Large intestine (tissue), 3 donors: ENCODE measurements around the gene FAM149B1. TPM values are rescaled to one million over a fixed set of nuclear protein-coding genes. Genes with fewer than 3 reads are reported as not detected.
A peak's percentile ranks its signal among the peaks of the same experiment; 100 is the strongest.

Source experiments
- DNase-seq, 2 donors: peaks; one replicate each; pipeline versions ENCODE4 v3.0.0 to v3.0.0-alpha.2; 2013
- H3K27ac ChIP-seq: one replicate; pipeline ENCODE4 v1.5.1; 2013; ENCODE audit warnings: low read length
- H3K27me3 ChIP-seq: 2 replicates; pipeline ENCODE4 v1.6.1; 2013; ENCODE audit warnings: low read length; ENCODE audit not compliant: control insufficient read depth, insufficient read depth
- H3K36me3 ChIP-seq: 2 replicates; pipeline ENCODE4 v1.6.1; 2013; ENCODE audit warnings: low read length; ENCODE audit not compliant: control insufficient read depth, insufficient read depth
- H3K4me1 ChIP-seq: one replicate; pipeline ENCODE4 v1.6.1; 2013; ENCODE audit warnings: low read length; ENCODE audit not compliant: control insufficient read depth, insufficient read depth
- H3K4me3 ChIP-seq: one replicate; pipeline ENCODE4 v1.5.1; 2013; ENCODE audit warnings: low read length
- H3K9me3 ChIP-seq: one replicate; pipeline ENCODE4 v1.6.1; 2013; ENCODE audit warnings: mild to moderate bottlenecking, low read depth, low read length, moderate library complexity; ENCODE audit not compliant: control insufficient read depth
- WGBS: methylation state at CpG from one replicate; pipeline ENCODE4 v1.1.5; 2013; ENCODE audit warnings: low lambda C conversion rate; ENCODE audit not compliant: insufficient coverage; 5-methylcytosine and 5-hydroxymethylcytosine counted together
- polyA plus RNA-seq: library from polyadenylated mRNA; unstranded; fragments of 120-200 nt; gene quantifications from one replicate; pipeline ENCODE4 v1.2.1, GENCODE V29; 2013

Gene FAM149B1
- polyA plus RNA-seq, 1 donor: 32.1 TPM

DNA sequence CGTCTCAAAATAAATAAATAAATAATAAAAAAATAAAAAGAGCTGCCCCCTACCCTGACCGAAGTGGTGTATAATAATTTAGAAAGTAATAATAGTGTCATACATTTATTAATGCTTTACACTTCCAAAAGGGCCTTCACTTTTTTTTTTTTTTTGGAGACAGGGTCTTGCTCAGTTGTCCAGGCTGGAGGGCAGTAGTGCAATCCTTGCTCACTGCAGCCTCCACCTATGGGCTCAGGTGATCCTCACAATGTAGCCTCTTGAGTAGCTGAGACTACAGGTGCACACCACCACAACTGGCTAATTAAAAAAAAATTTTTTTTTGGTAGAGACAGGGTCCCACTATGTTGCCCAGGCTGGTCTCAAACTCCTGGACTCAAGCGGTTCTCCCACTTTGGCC is 1.4 kb downstream of the FAM149B1 start:
- no peak overlapping the region for H3K27ac ChIP-seq
- H3K36me3 ChIP-seq: no peaks in the 10 kb centered on the region
- no peak overlapping the region for H3K4me3 ChIP-seq
- WGBS: 80% methylated on average over 2 of the region's 3 CpGs
- no peaks in the 10 kb centered on the region for H3K4me1 ChIP-seq
- no peak for DNase-seq
- no peaks in the 10 kb centered on the region for H3K27me3 ChIP-seq
- H3K9me3 ChIP-seq: no peaks in the 10 kb centered on the region

DNA sequence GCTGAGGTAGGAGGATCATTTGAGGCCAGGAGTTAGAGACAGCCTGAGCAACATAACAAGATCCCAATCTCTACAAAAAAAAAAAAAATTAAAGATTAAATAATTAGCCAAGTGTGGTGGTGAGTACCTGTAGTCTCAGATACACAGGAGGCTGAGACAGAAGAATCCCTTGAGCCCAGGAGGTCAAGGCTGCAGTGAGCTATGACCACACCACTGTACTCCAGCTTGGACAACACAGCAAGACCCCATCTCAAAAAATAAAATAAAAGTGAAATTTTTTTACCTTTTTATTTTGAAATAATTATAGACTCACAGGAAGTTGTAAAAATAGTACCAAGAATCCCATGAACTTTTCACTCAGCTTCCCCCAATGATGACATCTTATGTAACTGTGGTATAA is 4.9 kb downstream of the FAM149B1 start:
- Histone ChIP-seq H3K36me3 (peaks cover 12% of the 10 kb centered on the region), H3K4me3 (no peak overlapping the region), H3K27me3 (no peaks in the 10 kb centered on the region), H3K27ac (no peak overlapping the region), H3K9me3 (no peaks in the 10 kb centered on the region), H3K4me1 (no peaks in the 10 kb centered on the region)
- DNase-seq: no peak

DNA sequence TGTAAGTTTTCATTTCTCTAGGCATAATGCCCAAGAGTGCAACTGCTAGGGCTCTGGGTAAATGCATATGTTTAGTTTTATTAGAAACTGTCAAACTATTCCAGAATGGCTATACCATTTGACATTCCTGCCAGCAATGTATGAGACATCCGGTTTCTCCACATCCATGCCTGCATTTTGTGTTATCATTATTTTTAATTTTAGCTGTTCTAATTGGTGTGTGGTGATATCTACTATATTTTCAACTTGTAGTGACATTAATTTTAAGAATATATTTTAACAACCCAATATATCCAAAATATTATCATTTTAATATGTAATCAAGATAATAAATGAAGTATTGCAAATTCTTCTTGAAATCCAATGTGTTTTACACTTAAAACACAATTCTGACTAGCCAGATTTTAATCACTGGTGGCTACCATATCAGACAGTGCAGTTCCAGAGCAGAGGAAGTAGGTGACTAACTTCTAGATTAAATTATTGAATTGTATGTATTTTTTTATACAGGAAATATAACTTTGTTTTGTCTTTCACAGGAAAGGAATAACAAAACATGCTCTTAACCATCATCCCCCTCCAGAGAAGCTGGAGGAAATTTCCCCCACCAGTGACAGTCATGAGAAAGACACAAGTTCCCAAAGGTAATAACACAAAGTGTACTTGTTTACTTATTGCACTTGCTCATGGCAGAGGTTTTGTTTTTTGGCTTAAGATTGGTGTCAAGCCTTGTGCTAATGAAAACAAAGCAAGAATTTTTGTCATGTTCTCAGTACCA is 6.4 kb downstream of the FAM149B1 start:
- no peaks in the 10 kb centered on the region for H3K27me3 ChIP-seq
- H3K27ac ChIP-seq: no peak overlapping the region
- H3K4me3 ChIP-seq: no peak overlapping the region
- DNase-seq: no peak
- WGBS: 100% methylated on average over 1 of the region's 1 CpG
- peaks cover 14% of the 10 kb centered on the region for H3K36me3 ChIP-seq
- H3K9me3 ChIP-seq: no peaks in the 10 kb centered on the region
- no peaks in the 10 kb centered on the region for H3K4me1 ChIP-seq

DNA sequence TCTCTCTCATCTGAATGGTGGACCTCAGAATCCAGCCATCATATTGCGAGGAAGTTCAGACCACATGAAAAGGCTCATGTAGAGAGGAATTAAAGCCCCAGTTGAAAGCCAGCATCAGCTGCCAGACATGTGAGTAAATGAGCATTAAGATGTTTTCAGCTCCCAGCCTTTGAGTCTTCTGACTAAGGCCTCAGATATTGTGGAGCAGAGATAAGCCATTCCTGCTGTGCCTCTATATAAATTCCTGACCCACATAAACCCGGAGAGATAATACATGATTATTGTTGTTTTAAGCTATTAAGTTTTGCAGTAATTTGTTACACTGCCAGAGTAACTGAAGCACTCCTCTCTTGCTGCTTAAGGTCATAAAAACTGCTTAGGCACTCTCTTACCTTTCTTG is 14.6 kb downstream of the FAM149B1 start:
- Histone ChIP-seq H3K9me3 (no peaks in the 10 kb centered on the region), H3K4me1 (no peaks in the 10 kb centered on the region), H3K27me3 (no peaks in the 10 kb centered on the region), H3K4me3 (no peak overlapping the region), H3K36me3 (peaks cover 14% of the 10 kb centered on the region), H3K27ac (peak overlapping the region; percentile 27)
- no CpG with 5 or more reads among the region's 2 CpGs for WGBS
- DNase-seq: peak; percentile 19 to 55

DNA sequence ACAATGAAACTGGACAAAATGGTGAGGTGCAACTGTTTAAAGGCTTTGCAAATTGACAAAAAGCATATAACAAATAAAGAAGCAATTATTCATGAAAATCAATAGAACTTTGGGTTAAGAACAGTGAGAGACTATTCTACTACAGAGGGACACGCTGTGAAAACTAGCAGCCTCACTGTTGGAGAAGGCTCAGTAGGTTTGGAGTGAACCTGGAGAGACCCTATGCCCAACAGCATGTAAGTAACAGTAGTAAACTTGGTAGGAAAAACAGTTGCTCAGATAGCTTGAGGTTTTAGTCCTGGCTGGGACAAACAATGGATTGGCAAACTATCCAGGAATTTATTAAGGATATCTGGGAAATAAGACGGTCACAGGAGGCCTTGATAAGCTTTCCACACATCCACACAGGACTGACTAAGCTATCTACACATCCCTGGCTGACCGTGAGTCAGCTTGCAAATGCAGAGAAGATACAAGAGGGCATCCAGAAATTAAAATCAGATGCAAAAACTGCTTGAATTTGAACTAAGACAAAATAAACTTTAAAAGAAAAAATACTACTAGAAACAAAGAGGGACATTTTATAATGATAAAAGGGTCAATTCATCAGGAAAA is 15.9 kb downstream of the FAM149B1 start:
- 100% methylated on average over 1 of the region's 3 CpGs for WGBS
- DNase-seq: no peak

DNA sequence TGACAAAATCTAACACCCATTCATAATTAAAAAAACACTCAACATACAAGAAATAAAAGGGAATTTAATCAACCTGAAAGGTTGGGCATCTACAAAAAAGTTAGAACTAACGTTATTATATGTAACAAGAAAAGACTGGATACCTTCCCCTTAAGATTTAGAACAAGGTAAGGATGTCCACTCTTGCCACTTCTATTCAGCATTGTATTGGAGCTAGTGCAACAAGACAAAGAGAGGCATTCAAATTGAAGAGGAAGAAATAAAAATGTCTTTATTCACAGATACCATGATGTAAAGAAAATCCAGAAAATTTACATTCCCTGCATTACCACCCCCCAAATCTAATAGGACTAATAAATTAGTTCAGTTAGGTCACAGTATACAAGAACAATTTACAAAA is 18.3 kb downstream of the FAM149B1 start:
- no peaks in the 10 kb centered on the region for H3K4me1 ChIP-seq
- H3K9me3 ChIP-seq: no peaks in the 10 kb centered on the region
- no peak for DNase-seq
- H3K27me3 ChIP-seq: no peaks in the 10 kb centered on the region
- H3K4me3 ChIP-seq: no peak overlapping the region
- no peak overlapping the region for H3K27ac ChIP-seq
- WGBS: 100% methylated on average over 1 of the region's 1 CpG
- H3K36me3 ChIP-seq: peaks cover 3% of the 10 kb centered on the region

More for the DNA sequence above, 15.9 kb downstream of the FAM149B1 start:
- Histone ChIP-seq H3K4me3 (no peak overlapping the region), H3K36me3 (peaks cover 12% of the 10 kb centered on the region), H3K27me3 (no peaks in the 10 kb centered on the region), H3K4me1 (no peaks in the 10 kb centered on the region), H3K9me3 (no peaks in the 10 kb centered on the region), H3K27ac (no peak overlapping the region)

DNA sequence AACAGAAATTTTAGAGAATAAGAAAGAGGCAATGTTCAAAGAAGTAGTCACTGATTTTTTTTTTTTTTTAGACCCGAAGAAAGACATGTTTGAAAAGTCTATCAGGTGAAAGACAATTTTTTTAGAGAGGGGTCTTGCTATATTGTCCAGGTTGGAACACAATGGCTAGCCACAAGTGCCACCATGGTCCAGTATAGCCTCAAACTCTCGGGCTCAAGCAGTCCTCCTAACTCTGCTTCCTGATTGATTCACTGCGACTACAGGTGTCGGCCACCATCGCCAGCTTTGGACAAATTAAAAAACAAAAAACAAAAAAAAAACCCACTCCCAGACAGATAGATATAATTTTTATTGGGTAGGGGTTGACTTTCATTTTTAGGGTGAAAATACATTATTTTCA is 22.3 kb downstream of the FAM149B1 start:
- H3K36me3 ChIP-seq: peaks cover 9% of the 10 kb centered on the region
- WGBS: 100% methylated on average over 1 of the region's 5 CpGs
- DNase-seq: no peak

DNA sequence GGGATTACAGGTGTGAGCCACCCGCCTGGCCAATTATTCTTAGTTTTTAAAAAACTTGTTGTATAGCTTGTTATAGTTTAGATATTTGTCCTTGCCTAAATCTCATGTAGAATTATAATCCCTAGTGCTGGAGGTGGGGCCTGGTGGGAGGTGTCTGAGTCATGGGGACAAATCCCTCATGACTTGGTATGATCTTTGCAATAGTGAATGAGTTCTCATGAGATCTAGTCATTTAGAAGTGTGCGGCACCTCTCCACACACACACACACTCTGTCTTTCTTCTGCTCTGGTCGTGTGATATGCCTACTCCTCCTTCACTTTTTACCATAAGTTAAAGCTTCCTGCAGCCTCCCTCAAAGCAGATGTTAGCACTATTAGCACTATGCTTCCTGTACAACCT is 37.2 kb downstream of the FAM149B1 start:
- WGBS: no CpG with 5 or more reads among the region's 3 CpGs
- H3K27ac ChIP-seq: no peak overlapping the region

More for the DNA sequence above, 22.3 kb downstream of the FAM149B1 start:
- H3K9me3 ChIP-seq: no peaks in the 10 kb centered on the region
- no peak overlapping the region for H3K4me3 ChIP-seq
- no peaks in the 10 kb centered on the region for H3K4me1 ChIP-seq
- H3K27me3 ChIP-seq: no peaks in the 10 kb centered on the region
- no peak overlapping the region for H3K27ac ChIP-seq

DNA sequence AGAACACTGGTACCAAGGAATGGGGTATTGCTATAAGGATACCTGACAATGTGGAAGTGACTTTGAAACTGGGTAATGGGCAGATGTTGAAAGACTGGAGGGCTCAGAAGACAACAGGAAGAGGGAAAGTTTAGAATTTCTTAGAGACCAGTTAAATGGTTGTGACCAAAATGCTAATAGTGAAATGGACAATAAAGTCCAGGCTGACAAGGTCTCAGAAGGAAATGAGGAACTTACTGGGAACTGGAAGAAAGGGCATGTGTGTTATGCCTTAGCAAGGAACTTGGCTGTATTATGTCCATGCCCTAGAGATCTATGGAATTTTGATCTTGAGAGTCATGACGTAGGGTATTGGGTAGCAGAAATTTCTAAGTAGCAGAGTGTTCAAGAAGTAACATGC is 38.0 kb downstream of the FAM149B1 start:
- H3K4me3 ChIP-seq: no peak overlapping the region
- no peak for DNase-seq
- no CpG with 5 or more reads among the region's 1 CpG for WGBS
- peaks cover 13% of the 10 kb centered on the region for H3K36me3 ChIP-seq
- H3K9me3 ChIP-seq: peaks cover 3% of the 10 kb centered on the region
- H3K4me1 ChIP-seq: no peaks in the 10 kb centered on the region
- H3K27ac ChIP-seq: no peak overlapping the region
- H3K27me3 ChIP-seq: no peaks in the 10 kb centered on the region

More for the DNA sequence above, 37.2 kb downstream of the FAM149B1 start:
- Histone ChIP-seq H3K4me3 (no peak overlapping the region), H3K4me1 (no peaks in the 10 kb centered on the region), H3K27me3 (no peaks in the 10 kb centered on the region), H3K36me3 (peaks cover 13% of the 10 kb centered on the region), H3K9me3 (peaks cover 3% of the 10 kb centered on the region)
- no peak for DNase-seq

DNA sequence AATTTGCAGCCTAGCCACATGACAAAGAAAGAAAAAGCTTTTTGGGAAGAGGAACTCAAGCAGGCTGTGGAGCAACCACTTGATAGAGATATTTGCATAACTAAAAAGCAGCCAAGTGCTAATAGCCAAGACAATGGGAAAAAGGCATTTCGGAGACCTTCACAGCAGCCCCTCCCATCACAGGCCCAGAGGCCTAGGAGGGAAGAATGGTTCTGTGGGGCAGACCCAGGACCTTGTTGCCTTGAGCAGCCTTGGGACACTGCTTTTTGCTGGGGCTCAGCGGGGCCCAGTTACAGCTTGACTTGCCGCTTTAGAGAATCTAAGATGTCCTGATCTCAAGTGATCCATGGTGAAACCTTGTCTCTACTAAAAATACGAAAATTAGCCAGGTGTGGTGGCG is 38.5 kb downstream of the FAM149B1 start:
- H3K4me3 ChIP-seq: no peak overlapping the region
- no peak for DNase-seq
- peaks cover 13% of the 10 kb centered on the region for H3K36me3 ChIP-seq
- no CpG with 5 or more reads among the region's 5 CpGs for WGBS
- H3K27me3 ChIP-seq: no peaks in the 10 kb centered on the region
- no peak overlapping the region for H3K27ac ChIP-seq
- no peaks in the 10 kb centered on the region for H3K4me1 ChIP-seq
- H3K9me3 ChIP-seq: peaks cover 3% of the 10 kb centered on the region

DNA sequence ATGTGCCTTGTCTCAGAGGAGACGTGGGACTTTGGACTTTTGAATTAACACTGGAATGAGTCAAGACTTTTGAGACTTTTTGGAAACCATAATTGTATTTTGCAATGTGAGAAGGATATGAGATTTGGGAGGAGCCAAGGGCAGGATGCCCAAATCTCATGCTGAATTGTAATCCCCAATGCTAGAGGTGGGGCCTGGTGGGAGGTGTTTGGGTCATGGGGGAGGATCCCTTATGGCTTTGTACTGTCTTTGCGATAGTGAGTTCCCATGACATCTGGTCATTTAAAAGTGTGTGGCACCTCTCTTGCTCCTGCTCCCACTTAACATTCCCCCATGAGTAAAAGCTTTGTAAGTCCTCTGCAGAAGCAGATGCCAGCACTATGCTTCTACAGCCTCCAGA is 40.0 kb downstream of the FAM149B1 start:
- no peak overlapping the region for H3K27ac ChIP-seq
- no peak for DNase-seq
- WGBS: 71% methylated on average over 1 of the region's 2 CpGs

More for the DNA sequence above, 40.0 kb downstream of the FAM149B1 start:
- Histone ChIP-seq H3K27me3 (no peaks in the 10 kb centered on the region), H3K9me3 (peaks cover 3% of the 10 kb centered on the region), H3K4me1 (no peaks in the 10 kb centered on the region), H3K4me3 (no peak overlapping the region), H3K36me3 (peaks cover 11% of the 10 kb centered on the region)
